GM23338 (cell line): ENCODE results near the gene RCAN3. TPM values are rescaled to one million over a fixed set of nuclear protein-coding genes. Genes with fewer than 3 reads are reported as not detected.
A peak's percentile ranks its signal among the peaks of the same experiment; 100 is the strongest.

Experiments used
- ATAC-seq: fragments of 200-7000 bp; cut with Tn5 transposase; 3 replicates; pipeline ENCODE4 v1.9.1; 2020
- DNase-seq: peaks from one replicate; pipeline ENCODE4 v3.0.0-alpha.2; 2015; ENCODE audit warnings: low spot score
- H2AFZ ChIP-seq: fragments of 200-600 bp; sonication (generic); 2 replicates; pipeline ENCODE4 v1.8.0; 2016; ENCODE audit warnings: antibody characterized with exemption, mild to moderate bottlenecking, moderate library complexity
- H3F3A ChIP-seq: fragments of 200-600 bp; sonication (generic); replicated peaks from 2 replicates; pipeline ENCODE4 v1.8.0; 2017; ENCODE audit warnings: antibody characterized with exemption, mixed run types, low read depth
- H3K27ac ChIP-seq: fragments of 200-600 bp; sonication (generic); 2 replicates; pipeline ENCODE4 v1.6.1; 2016; ENCODE audit warnings: low read depth
- H3K27me3 ChIP-seq: fragments of 200-600 bp; sonication (generic); 2 replicates; pipeline ENCODE4 v1.8.0; 2016; ENCODE audit warnings: mild to moderate bottlenecking, mixed run types, moderate library complexity; ENCODE audit not compliant: insufficient read depth
- H3K36me3 ChIP-seq: fragments of 200-600 bp; sonication (generic); 2 replicates; pipeline ENCODE4 v1.8.0; 2016; ENCODE audit warnings: mild to moderate bottlenecking; ENCODE audit not compliant: insufficient read depth
- H3K4me1 ChIP-seq: fragments of 200-600 bp; sonication (generic); 2 replicates; pipeline ENCODE4 v1.8.0; 2016; ENCODE audit warnings: mild to moderate bottlenecking, moderate library complexity; ENCODE audit not compliant: insufficient read depth
- H3K4me2 ChIP-seq: fragments of 200-600 bp; sonication (generic); 2 replicates; pipeline ENCODE4 v1.7.1; 2017; ENCODE audit warnings: mixed run types
- H3K4me3 ChIP-seq: fragments of 200-600 bp; sonication (generic); 2 replicates; pipeline ENCODE4 v1.6.1; 2016; ENCODE audit warnings: mixed run types
- H3K79me2 ChIP-seq: fragments of 200-600 bp; sonication (generic); replicated peaks from 2 replicates; pipeline ENCODE4 v1.8.0; 2017; ENCODE audit warnings: mild to moderate bottlenecking; ENCODE audit not compliant: insufficient read depth
- H3K9me2 ChIP-seq: fragments of 200-600 bp; sonication (generic); 2 replicates; pipeline ENCODE4 v1.8.0; 2017; ENCODE audit not compliant: insufficient read depth
- H4K20me1 ChIP-seq: fragments of 200-600 bp; sonication (generic); replicated peaks from 2 replicates; pipeline ENCODE4 v1.8.0; 2017; ENCODE audit warnings: mild to moderate bottlenecking; ENCODE audit not compliant: insufficient read depth
- H3K27ac Mint-ChIP-seq: 2 replicates; pipeline ENCODE4 v1.8.0; 2020; ENCODE audit warnings: inconsistent platforms, mild to moderate bottlenecking, moderate library complexity, mixed read lengths
- H3K27me3 Mint-ChIP-seq: 3 replicates; pipeline ENCODE4 v1.8.0; 2022; ENCODE audit warnings: low read depth, mild to moderate bottlenecking, moderate library complexity, mixed read lengths, inconsistent platforms; ENCODE audit not compliant: insufficient read depth, poor library complexity
- H3K36me3 Mint-ChIP-seq: 3 replicates; pipeline ENCODE4 v1.8.0; 2021; ENCODE audit warnings: low read depth, mild to moderate bottlenecking, inconsistent platforms, moderate library complexity, mixed read lengths
- H3K4me1 Mint-ChIP-seq: 3 replicates; pipeline ENCODE4 v1.8.0; 2020; ENCODE audit warnings: mild to moderate bottlenecking, inconsistent platforms, mixed read lengths
- H3K4me3 Mint-ChIP-seq: 3 replicates; pipeline ENCODE4 v1.8.0; 2021; ENCODE audit warnings: moderate library complexity, mild to moderate bottlenecking, inconsistent platforms, mixed read lengths
- H3K9me3 Mint-ChIP-seq: 3 replicates; pipeline ENCODE4 v1.8.0; 2020; ENCODE audit warnings: moderate library complexity, mild to moderate bottlenecking, inconsistent platforms, mixed read lengths
- EZH2 ChIP-seq: fragments of 200-600 bp; sonication (generic); IDR thresholded peaks from one replicate; pipeline ENCODE4 v1.8.0; 2017; ENCODE audit warnings: antibody characterized with exemption, mild to moderate bottlenecking, low read depth; ENCODE audit not compliant: unreplicated experiment
- NANOG ChIP-seq: IDR thresholded peaks from 2 replicates; pipeline ENCODE4 v1.6.1; 2016; ENCODE audit warnings: antibody characterized with exemption, borderline replicate concordance
- STAT1 ChIP-seq: IDR thresholded peaks from one replicate; pipeline ENCODE4 v1.6.1; 2016; ENCODE audit warnings: antibody characterized with exemption; ENCODE audit not compliant: unreplicated experiment
- ZNF114 ChIP-seq: fragments of 250-450 bp; sonication (Bioruptor Pico); IDR thresholded peaks from 2 replicates; pipeline ENCODE4 v1.5.0; 2020; ENCODE audit warnings: mild to moderate bottlenecking, moderate library complexity
- polyA plus RNA-seq: library from polyadenylated mRNA; unstranded; fragments of >200 nt; fragmentation: Nextera tagmentation; extraction: Ambion mirVana; gene quantifications from 2 replicates; pipeline ENCODE4 v1.2.1, GENCODE V29; 2016
- total RNA-seq: library from RNA; depleted of rRNA; stranded (reverse); fragments of >200 nt; shearing (Covaris generic); gene quantifications from 2 replicates; pipeline ENCODE4 v1.2.3, GENCODE V29; 2014
- TF ChIP-seq, protein P1 (sequence below), 2 experiments: fragments of 200-600 bp in 1 of 2; sonication (generic) in 1 of 2; conservative IDR thresholded peaks; 2 replicates each; pipeline versions ENCODE4 v1.5.1 to v1.6.1; 2016 to 2017; ENCODE audit warnings: antibody characterized with exemption in 2 of 2, low read depth in 2 of 2, mild to moderate bottlenecking in 2 of 2, moderate library complexity in 1 of 2
- TF ChIP-seq, protein P2 (sequence below): IDR thresholded peaks from 2 replicates; pipeline ENCODE4 v1.6.1; 2016; ENCODE audit warnings: antibody characterized with exemption
- TF ChIP-seq, protein P3 (sequence below): fragments of 250-450 bp; sonication (Bioruptor Pico); IDR thresholded peaks from 2 replicates; pipeline ENCODE4 v1.5.0; 2020; ENCODE audit warnings: mild to moderate bottlenecking, moderate library complexity
- TF ChIP-seq, protein P4 (sequence below): IDR thresholded peaks from one replicate; pipeline ENCODE4 v1.6.1; 2018; ENCODE audit warnings: antibody characterized with exemption; ENCODE audit not compliant: unreplicated experiment

Gene RCAN3
- total and polyA plus RNA-seq, 2 experiments from 2014 or later = 8.9 to 11.2 TPM

DNA sequence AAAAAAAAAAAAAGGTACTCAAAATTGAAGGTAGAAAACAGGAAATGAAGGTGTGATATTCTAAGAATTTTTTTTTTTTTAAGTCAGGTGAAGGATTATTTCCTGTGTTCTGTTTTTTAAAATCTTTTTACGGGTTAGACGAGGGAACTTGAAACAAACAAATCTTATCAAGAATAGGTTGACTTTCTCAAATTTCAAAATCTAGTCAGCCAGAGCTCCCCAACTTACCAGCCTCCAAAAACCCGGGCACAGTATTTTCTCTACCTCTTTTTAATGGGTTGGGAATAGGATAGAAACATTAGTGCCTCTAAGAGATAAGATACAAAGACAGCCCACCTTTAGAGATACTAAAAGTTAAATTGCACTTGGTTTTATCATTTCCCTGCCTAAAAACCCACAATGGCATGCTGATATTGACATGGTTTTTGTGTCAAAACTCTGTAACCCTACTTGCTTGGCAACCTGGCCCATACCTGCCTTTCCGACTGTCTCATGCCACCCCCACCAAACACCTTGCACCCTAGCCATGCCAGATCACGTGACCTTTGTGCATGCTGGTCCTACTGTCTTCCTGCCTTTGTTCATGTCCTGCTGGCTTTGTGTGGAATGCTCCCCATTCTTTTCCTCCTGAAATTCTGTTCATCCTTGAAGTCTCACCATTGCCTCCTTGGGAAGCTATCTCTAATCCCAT lies 4.2 kb downstream of the RCAN3 start (continued):
- TF ChIP-seq, protein P1, sequence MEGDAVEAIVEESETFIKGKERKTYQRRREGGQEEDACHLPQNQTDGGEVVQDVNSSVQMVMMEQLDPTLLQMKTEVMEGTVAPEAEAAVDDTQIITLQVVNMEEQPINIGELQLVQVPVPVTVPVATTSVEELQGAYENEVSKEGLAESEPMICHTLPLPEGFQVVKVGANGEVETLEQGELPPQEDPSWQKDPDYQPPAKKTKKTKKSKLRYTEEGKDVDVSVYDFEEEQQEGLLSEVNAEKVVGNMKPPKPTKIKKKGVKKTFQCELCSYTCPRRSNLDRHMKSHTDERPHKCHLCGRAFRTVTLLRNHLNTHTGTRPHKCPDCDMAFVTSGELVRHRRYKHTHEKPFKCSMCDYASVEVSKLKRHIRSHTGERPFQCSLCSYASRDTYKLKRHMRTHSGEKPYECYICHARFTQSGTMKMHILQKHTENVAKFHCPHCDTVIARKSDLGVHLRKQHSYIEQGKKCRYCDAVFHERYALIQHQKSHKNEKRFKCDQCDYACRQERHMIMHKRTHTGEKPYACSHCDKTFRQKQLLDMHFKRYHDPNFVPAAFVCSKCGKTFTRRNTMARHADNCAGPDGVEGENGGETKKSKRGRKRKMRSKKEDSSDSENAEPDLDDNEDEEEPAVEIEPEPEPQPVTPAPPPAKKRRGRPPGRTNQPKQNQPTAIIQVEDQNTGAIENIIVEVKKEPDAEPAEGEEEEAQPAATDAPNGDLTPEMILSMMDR (conservative IDR thresholded peaks at IDR 0.05; ENCODE audit: low read depth in 2 of 2) = no peak

DNA sequence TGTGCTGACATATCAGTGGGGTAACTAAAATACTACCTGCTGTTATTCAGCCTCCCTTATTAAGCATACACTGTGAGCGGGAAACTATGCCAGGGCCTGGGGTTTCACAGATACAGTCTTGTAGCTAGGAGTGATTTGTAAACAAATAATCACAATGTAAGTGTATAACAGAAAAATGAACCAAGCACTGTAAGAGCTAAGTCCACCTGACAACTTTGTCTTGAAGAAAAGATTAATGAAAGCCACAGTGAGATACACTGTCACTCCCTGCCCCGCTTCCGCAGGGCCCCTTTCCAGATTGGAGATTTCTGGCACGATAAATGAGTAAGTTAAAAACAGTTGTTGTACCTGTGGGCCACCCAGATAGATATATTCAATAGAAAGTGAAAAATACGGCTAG lies 4.8 kb downstream of the RCAN3 start:
- Mint-ChIP-seq H3K4me1 (peaks cover 55% of the 10 kb centered on the region), H3K36me3 (peaks cover 2% of the 10 kb centered on the region; the same call in 1 of the 3 replicates), H3K4me3 (no peak overlapping the region), H3K27me3 (peaks cover 9% of the 10 kb centered on the region), H3K27ac (peak overlapping the region; percentile 26; the same call in 1 of the 2 replicates), H3K9me3 (peaks cover 3% of the 10 kb centered on the region; the same call in 1 of the 3 replicates)
- Histone ChIP-seq H3F3A (0 out of 2 replicates have a peak, but pooled peaks cover 3% of the 10 kb centered on the region), H3K4me2 (no peak overlapping the region), H2AFZ (no peak overlapping the region), H3K4me3 (no peak overlapping the region), H3K9me2 (no peaks in the 10 kb centered on the region), H3K79me2 (peaks cover 17% of the 10 kb centered on the region), H3K4me1 (peaks cover 24% of the 10 kb centered on the region), H3K27ac (no peak overlapping the region), H3K36me3 (no peaks in the 10 kb centered on the region), H3K27me3 (peaks cover 7% of the 10 kb centered on the region), H4K20me1 (no peaks in the 10 kb centered on the region)
- DNase-seq (peak; percentile 35), ATAC-seq (no peak)
- TF ChIP-seq, protein P2, sequence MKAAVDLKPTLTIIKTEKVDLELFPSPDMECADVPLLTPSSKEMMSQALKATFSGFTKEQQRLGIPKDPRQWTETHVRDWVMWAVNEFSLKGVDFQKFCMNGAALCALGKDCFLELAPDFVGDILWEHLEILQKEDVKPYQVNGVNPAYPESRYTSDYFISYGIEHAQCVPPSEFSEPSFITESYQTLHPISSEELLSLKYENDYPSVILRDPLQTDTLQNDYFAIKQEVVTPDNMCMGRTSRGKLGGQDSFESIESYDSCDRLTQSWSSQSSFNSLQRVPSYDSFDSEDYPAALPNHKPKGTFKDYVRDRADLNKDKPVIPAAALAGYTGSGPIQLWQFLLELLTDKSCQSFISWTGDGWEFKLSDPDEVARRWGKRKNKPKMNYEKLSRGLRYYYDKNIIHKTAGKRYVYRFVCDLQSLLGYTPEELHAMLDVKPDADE = no peak
- TF ChIP-seq, protein P3, sequence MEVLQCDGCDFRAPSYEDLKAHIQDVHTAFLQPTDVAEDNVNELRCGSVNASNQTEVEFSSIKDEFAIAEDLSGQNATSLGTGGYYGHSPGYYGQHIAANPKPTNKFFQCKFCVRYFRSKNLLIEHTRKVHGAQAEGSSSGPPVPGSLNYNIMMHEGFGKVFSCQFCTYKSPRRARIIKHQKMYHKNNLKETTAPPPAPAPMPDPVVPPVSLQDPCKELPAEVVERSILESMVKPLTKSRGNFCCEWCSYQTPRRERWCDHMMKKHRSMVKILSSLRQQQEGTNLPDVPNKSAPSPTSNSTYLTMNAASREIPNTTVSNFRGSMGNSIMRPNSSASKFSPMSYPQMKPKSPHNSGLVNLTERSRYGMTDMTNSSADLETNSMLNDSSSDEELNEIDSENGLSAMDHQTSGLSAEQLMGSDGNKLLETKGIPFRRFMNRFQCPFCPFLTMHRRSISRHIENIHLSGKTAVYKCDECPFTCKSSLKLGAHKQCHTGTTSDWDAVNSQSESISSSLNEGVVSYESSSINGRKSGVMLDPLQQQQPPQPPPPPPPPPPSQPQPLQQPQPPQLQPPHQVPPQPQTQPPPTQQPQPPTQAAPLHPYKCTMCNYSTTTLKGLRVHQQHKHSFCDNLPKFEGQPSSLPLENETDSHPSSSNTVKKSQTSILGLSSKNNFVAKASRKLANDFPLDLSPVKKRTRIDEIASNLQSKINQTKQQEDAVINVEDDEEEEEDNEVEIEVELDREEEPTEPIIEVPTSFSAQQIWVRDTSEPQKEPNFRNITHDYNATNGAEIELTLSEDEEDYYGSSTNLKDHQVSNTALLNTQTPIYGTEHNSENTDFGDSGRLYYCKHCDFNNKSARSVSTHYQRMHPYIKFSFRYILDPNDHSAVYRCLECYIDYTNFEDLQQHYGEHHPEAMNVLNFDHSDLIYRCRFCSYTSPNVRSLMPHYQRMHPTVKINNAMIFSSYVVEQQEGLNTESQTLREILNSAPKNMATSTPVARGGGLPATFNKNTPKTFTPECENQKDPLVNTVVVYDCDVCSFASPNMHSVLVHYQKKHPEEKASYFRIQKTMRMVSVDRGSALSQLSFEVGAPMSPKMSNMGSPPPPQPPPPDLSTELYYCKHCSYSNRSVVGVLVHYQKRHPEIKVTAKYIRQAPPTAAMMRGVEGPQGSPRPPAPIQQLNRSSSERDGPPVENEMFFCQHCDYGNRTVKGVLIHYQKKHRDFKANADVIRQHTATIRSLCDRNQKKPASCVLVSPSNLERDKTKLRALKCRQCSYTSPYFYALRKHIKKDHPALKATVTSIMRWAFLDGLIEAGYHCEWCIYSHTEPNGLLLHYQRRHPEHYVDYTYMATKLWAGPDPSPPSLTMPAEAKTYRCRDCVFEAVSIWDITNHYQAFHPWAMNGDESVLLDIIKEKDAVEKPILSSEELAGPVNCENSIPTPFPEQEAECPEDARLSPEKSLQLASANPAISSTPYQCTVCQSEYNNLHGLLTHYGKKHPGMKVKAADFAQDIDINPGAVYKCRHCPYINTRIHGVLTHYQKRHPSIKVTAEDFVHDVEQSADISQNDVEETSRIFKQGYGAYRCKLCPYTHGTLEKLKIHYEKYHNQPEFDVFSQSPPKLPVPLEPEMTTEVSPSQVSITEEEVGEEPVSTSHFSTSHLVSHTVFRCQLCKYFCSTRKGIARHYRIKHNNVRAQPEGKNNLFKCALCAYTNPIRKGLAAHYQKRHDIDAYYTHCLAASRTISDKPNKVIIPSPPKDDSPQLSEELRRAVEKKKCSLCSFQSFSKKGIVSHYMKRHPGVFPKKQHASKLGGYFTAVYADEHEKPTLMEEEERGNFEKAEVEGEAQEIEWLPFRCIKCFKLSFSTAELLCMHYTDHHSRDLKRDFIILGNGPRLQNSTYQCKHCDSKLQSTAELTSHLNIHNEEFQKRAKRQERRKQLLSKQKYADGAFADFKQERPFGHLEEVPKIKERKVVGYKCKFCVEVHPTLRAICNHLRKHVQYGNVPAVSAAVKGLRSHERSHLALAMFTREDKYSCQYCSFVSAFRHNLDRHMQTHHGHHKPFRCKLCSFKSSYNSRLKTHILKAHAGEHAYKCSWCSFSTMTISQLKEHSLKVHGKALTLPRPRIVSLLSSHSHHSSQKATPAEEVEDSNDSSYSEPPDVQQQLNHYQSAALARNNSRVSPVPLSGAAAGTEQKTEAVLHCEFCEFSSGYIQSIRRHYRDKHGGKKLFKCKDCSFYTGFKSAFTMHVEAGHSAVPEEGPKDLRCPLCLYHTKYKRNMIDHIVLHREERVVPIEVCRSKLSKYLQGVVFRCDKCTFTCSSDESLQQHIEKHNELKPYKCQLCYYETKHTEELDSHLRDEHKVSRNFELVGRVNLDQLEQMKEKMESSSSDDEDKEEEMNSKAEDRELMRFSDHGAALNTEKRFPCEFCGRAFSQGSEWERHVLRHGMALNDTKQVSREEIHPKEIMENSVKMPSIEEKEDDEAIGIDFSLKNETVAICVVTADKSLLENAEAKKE = no peak
- TF ChIP-seq, protein P4, sequence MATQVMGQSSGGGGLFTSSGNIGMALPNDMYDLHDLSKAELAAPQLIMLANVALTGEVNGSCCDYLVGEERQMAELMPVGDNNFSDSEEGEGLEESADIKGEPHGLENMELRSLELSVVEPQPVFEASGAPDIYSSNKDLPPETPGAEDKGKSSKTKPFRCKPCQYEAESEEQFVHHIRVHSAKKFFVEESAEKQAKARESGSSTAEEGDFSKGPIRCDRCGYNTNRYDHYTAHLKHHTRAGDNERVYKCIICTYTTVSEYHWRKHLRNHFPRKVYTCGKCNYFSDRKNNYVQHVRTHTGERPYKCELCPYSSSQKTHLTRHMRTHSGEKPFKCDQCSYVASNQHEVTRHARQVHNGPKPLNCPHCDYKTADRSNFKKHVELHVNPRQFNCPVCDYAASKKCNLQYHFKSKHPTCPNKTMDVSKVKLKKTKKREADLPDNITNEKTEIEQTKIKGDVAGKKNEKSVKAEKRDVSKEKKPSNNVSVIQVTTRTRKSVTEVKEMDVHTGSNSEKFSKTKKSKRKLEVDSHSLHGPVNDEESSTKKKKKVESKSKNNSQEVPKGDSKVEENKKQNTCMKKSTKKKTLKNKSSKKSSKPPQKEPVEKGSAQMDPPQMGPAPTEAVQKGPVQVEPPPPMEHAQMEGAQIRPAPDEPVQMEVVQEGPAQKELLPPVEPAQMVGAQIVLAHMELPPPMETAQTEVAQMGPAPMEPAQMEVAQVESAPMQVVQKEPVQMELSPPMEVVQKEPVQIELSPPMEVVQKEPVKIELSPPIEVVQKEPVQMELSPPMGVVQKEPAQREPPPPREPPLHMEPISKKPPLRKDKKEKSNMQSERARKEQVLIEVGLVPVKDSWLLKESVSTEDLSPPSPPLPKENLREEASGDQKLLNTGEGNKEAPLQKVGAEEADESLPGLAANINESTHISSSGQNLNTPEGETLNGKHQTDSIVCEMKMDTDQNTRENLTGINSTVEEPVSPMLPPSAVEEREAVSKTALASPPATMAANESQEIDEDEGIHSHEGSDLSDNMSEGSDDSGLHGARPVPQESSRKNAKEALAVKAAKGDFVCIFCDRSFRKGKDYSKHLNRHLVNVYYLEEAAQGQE = no peak
- TF ChIP-seq NANOG = no peak
- TF ChIP-seq, protein P1 (conservative IDR thresholded peaks at IDR 0.05; ENCODE audit: low read depth in 2 of 2) = no peak
- TF ChIP-seq ZNF114 (CRISPR knock-in tag) = no peak
- TF ChIP-seq STAT1 = no peak
- no peak for TF ChIP-seq EZH2
